ENCODE measurements around the gene CHADL.

Gene CHADL

GRCh38 chr22:41230401-41230785, 10.3 kb downstream of the CHADL start:
- no peak for DNase-seq (ENCODE audit: low spot score)

DNA sequence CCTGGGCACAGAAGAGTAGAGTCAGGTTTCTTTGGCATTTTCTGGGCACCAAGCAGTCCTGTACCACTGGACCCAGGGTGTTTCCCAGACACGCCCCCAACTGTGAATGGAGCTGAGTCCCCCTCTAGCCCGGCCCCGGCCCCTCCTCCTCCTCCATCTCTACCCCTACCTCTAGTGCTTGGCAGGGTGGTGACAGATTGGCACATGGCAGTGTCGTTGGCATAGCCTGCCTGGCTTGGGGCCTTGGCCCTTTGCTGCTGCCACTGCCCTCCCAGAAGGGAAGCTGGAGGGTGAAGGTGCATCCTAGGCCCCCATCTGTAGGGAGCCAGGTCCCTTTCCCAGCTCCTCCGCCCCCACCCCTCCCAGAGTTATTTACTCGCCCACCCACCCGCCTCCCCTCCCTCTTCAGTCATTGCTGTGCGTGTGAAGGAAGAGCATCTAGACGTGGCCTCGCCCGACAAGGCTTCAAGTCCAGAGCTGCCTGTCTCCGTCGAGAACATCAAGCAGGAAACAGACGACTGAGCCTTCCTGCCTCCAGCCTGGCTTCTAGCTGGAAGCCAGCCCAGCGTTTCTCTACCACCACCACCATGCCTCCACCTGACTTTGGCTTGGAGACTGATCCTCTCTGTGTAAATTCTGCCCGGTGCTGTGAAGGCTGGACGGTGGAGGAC, 10.9 kb downstream of the CHADL start:
- DNase-seq (ENCODE audit: low spot score): no peak

- DNase-seq (ENCODE audit: low spot score): no peak
Observed at GRCh38 chr22:41229215-41229614, 11.5 kb downstream of the CHADL start.

DNA sequence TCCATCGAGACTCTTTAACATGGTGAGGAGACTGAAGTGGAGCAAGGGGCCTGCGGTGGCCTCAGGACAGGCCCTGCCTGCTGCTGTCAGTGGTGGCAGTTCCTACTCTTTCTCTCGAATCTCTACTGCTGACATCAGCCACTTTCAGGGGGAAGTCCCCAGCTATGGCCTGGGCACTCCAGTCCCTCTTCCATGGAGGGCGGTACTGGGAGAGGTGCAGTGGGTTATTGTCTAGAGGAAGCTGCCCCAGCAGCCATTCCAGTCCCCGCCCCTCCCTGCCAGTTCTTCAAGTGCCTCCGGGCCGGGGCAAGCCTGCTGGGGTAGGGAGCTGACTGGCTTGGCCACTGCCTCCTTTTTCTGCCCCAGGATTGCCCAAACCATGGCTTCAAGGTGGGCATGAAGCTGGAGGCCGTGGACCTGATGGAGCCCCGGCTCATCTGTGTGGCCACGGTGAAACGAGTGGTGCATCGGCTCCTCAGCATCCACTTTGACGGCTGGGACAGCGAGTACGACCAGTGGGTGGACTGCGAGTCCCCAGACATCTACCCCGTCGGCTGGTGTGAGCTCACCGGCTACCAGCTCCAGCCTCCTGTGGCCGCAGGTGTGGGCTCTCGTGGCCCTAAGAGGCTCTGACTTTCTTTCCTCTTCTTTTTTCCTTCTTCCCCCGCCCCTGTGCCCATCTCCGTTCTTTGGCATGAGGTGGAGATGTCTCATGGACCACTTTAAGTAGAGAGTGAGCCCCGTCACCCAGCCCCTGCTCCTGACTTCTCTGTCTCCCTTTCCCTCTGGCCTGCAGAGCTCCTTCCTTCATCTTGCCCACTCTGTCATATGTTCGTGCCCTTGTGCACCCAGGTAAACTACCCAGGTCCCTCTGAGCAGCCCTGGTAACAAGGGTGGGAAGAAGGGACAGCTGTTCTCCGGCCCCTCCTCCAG, 13.7 kb downstream of the CHADL start:
- no peak for DNase-seq (ENCODE audit: low spot score)

GRCh38 chr22:41223535-41223934, 17.2 kb downstream of the CHADL start:
- DNase-seq (ENCODE audit: low spot score): no peak

DNA sequence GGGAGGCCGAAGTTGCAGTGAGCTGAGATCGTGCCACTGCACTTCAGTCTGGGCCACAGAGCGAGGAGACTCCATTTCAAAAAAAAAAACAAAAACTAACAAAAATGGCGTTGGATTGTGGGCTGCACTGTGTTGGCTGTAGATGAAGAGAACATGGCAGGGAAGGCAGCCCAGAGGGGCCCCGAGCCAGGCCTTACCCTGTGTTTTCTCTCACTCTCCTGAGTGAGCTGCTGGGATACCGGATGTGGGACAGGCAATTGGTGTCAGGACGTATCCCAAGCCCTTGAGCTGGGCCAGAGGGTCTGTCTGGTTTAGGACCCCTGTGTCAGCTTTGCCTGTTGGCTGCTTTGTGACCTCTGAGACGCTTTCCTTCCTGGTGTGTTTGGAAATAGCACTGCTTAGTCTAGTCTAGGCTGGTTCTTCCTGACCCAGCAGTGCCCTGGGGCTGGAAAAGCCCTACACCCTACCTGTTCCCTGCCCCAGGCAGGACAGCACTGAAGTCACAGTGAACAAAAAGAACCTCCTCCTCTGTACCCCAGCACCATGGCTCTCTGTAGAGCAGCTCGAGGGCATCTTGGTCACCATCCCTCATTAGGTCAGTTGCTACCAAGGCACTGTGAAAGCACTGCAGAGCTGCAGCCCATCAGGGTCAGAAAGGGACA, 17.8 kb downstream of the CHADL start:
- no peak for DNase-seq (ENCODE audit: low spot score)

DNA sequence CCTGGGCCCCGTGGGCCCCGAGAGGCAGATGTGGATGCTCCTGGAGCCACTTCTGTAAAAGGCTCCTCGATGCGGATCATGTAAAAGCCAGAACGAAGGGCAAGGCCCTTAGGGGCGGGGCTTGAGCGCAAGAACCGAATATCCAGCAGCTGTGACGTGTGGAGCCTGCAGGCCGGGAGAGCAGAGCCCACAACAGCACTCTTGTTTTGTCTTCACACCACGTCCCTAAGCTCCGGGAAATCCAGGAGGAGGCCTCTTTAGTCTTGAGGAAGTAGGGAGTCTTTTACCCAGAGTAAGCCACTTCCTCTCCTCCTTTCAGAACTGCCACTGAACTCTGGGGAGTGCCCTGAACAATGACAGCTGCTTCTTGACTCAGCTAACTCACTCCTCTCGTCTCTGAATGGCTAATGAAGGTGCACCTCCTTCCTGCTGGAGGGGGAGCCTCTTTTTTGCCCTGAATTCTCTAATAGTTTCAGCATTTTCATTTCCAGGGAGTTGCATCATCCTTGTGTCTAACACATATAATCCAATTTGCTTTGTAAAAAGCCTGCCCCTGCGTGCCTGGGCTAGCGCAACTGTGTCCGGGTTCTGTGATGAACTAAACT, 23.1 kb downstream of the CHADL start:
- peak; percentile 37 for DNase-seq (ENCODE audit: low spot score)

DNA sequence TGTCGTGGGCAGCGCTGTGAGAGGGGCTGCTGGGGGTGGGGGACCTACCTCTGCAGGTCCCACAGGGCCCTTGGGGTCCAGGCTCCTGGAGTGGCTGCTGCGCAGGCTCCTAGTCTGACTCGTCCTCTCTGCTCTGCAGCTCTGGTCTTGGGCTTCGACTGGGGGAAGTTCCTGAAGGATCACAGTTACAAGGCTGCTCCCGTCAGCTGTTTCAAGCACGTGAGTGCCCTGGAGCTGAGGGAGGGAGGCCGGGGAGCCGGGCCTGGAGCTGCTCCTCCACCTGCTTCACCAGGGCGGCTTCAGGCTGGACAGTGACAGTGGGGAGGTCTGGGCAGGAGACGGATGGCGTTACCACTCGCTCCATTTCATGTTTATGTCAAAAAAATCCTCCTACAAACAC, 23.7 kb downstream of the CHADL start:
- DNase-seq (ENCODE audit: low spot score): no peak

- no peak for DNase-seq (ENCODE audit: low spot score)
Observed at GRCh38 chr22:41215926-41216325, 24.8 kb downstream of the CHADL start.

- no peak for DNase-seq (ENCODE audit: low spot score)
Observed at GRCh38 chr22:41215409-41215808, 25.3 kb downstream of the CHADL start.

GRCh38 chr22:41206719-41207118, 34.0 kb downstream of the CHADL start:
- DNase-seq (ENCODE audit: low spot score): no peak

GRCh38 chr22:41204992-41205900, 35.5 kb downstream of the CHADL start, which contains the start of gene L3MBTL2:
L3MBTL2 (plus strand) TSS chr22:41205312; CDS start chr22:41205363, 51 bp downstream.
- DNase-seq (ENCODE audit: low spot score): peak; percentile 99

DNA sequence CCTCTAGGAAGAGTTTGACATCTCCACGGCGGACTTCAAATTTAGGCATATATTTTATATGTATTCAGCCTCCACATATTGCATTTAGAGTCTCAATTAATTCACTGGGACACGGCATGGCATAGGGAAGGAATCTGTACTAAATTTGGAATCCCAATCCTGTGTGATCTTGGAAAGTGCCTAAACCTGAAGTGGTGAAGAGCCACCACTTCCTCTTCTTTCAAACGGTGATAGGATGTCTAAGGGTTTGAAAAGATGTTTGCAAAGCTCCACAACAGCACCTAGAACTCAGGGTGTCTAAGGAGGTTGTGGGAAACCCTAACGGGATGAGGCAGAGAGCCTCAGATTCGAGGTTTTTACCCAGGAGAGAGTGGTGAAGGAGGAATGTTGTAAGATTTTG, 36.7 kb downstream of the CHADL start:
- DNase-seq (ENCODE audit: low spot score): no peak

DNA sequence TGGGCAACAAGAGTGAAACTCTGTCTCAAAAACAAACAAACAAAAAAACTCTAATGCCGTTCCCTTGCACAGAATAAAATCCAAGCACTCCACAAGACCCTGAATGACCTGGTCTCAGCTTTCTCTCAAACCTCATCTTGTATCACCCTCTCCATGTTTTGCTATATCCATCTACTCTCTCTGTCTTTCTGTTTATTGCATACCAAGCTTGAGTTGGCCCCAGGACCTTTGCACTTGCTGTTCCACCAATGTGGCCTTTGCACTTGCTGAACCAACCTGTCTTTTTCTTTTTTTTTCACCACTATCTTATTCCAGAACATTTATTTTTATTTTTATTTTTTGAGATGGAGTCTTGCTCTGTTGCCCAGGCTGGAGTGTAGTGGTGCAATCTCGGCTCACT, 37.6 kb downstream of the CHADL start:
- no peak for DNase-seq (ENCODE audit: low spot score)

DNA sequence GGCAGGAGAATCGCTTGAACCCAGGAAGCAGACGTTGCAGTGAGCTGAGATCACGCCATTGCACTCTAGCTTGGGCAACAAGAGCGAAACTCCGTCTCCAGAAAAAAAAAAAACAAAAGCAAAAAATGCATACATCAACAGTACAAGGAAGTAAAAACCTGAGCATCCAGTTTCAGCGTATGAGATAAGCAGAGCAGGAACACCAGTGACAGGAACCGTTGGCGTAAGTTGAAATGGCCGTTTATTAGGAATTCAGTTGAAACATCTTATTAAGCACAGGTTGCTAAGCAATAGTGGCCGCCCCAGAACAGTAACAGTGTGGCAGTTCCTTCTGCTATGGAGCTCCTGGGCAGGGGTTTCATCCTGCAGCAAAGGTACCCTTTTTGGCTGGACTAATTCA, 39.6 kb downstream of the CHADL start:
- no peak for DNase-seq (ENCODE audit: low spot score)

- DNase-seq (ENCODE audit: low spot score): peak; percentile 43
Observed at GRCh38 chr22:41198027-41198580, 42.6 kb downstream of the CHADL start.

DNA sequence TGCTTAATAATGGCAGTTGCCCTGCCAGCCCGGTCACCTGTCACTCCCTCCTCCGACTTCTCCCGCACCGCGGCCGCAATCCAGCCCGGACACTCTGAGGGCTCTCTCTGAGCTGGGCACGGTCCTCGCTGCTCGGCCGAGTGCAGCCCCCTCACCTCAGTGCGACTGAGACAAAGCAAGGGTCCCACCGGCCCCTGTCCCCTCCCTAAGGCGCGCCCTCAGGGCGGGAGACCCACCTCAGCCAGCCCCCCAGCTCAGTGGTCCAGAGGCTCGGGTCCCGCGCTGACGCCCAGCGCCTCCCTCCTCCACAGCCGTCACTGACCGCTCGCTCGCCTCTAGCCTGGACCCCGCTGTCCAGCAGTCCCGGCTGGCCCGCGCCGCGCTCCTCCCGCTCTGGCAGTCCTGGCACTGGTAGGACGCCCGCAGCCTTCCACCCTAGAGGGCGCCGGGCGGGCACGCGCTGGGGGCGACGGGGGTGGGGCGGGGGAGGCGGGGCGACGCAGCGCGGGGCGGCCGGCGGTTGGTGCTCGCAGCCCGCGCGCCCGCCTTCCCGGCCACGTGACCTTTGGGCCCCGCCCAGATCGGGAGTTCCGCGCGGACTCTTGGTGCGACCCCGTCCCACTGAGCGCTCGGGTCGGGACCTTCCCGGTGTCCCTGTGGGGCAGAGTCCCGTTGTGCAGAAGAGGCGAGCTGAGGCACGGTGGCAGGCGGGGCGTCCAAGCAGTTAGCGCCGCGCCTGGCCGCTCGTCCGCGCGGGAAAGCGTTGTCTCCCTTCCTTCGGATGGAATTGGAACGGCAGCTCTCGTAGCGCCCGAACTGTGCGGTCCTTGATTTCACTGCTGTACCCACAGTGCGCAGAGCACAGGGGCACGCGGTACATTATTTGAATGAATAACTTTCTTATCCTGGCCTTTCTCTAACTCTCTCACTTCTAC, 43.4 kb downstream of the CHADL start:
- DNase-seq (ENCODE audit: low spot score): peak; percentile 72

DNA sequence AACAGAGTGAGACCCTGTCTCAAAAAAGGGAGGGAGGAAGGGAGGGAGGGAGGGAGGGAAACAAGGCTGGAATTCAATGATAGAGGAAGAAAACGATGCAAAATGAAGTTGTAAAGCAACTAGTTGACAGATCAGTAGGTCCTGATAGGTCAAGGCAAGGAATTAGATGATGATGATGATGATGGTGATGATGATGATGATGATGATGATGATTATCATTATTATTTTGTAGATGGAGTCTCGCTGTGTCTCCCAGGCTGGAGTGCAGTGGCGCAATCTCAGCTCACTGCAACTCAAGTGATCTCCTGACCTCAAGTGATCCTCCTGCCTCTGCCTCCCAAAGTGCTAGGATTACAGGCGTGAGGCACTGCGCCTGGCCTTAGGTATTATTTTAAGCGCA, 46.9 kb downstream of the CHADL start:
- DNase-seq (ENCODE audit: low spot score): no peak

- no peak for DNase-seq (ENCODE audit: low spot score)
Observed at GRCh38 chr22:41191467-41191866, 49.3 kb downstream of the CHADL start.

DNA sequence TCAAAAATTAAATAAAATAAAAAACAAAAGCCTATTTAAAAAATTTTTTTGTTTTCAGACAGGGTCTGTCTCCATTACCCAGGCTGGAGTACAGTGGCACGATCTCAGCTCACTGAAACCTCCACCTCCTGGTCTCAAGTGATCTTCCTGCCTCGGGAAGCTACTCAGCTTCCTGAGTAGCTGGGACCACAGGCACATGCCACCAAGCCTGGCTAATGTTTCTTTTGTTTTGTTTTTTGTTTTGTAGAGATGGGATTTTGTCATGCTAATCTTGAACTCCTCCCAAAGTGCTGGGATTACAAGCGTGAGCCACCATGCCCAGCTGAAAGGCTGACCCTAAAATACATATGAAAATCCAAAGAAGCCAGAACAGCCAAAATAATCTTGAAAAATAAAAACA, 56.1 kb downstream of the CHADL start:
- no peak for DNase-seq (ENCODE audit: low spot score)

All from CD4-positive, alpha-beta T cell treated with Interleukin-2 at 100 ng/mL for 4 hours (primary cell).